Esophagus squamous epithelium (tissue), 4 donors: Measurements from ENCODE around the gene SPTBN2.

Experiments
- CTCF ChIP-seq, 6 experiments: fragments of 450-650 bp in 4 of 6; fragments of 200-600 bp in 2 of 6; sonication (generic) in 2 of 6; IDR thresholded peaks; one replicate each; pipeline ENCODE4 v1.5.1; 2016 to 2019; ENCODE audit warnings: antibody characterized with exemption in 6 of 6, mild to moderate bottlenecking in 4 of 6, moderate library complexity in 4 of 6
- POLR2A ChIP-seq, 4 donors: fragments of 450-650 bp; IDR thresholded peaks; one replicate each; pipeline ENCODE4 v1.6.1; 2017; ENCODE audit warnings: antibody characterized with exemption in 4 of 4, mild to moderate bottlenecking in 4 of 4, moderate library complexity in 3 of 4

- TF ChIP-seq CTCF (IDR thresholded peaks at IDR 0.05) (no peak), POLR2A (IDR thresholded peaks at IDR 0.05) (no peak)
Measured at GRCh38 chr11:66700337-66700736, 28.7 kb downstream of the SPTBN2 start.
